8988T (cell line): ENCODE results near the gene NUDT9.
A peak's percentile ranks its signal among the peaks of the same experiment; 100 is the strongest.
"Not testable (repeated sequence)": the region's sequence is repeated elsewhere in the genome, so short reads cannot be mapped to it uniquely, and the experiment has no call there.

Experiments
- DNase-seq: peaks from one replicate; pipeline ENCODE4 v3.0.0; 2011

Gene NUDT9, protein sequence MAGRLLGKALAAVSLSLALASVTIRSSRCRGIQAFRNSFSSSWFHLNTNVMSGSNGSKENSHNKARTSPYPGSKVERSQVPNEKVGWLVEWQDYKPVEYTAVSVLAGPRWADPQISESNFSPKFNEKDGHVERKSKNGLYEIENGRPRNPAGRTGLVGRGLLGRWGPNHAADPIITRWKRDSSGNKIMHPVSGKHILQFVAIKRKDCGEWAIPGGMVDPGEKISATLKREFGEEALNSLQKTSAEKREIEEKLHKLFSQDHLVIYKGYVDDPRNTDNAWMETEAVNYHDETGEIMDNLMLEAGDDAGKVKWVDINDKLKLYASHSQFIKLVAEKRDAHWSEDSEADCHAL

DNA sequence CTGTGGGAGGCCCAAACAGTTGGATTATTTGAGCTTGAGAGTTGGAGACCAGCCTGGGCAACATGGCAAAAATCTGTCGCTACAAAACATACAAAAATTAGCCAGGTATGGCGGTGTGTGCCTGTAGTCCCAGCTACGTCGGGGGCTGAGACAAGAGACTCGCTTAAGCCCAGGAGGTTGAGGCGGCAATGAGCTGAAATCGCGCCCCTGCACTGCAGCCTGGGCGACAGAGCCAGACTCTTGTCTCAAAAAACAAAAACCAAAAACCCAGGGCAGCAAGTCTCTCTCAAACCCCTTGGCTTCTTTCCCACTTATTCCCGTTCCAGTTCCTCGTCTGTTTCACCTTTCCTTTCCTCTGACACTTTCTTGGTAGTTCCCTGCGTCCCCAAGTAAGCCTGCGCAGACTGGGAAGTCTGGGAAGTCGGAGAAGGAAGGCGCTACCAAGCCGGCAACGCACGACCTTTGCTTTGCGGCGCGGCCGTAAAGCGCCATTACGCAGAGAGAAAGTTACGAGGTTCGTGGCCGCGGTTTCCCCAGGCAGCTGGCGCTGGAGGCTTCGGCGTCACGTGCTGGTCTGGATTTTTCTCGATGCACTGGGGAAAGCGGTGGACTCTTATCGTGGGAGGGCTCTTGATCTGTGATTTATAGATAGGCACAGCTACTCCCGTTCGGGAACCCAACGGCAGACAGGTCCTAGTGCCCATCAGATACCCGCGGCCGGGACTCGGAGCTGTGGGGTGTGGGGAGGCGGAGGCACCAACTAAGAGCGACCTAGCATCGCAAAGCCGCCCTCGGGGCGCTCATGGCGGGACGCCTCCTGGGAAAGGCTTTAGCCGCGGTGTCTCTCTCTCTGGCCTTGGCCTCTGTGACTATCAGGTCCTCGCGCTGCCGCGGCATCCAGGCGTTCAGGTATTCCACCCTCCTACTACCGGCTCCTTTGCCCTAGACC is at the start of gene NUDT9:
Gene NUDT9 (plus strand): TSS at position 470 of the 949 bp plus-strand sequence. CDS start 333 bp downstream, at position 803.
- peak; percentile 37 for DNase-seq

DNA sequence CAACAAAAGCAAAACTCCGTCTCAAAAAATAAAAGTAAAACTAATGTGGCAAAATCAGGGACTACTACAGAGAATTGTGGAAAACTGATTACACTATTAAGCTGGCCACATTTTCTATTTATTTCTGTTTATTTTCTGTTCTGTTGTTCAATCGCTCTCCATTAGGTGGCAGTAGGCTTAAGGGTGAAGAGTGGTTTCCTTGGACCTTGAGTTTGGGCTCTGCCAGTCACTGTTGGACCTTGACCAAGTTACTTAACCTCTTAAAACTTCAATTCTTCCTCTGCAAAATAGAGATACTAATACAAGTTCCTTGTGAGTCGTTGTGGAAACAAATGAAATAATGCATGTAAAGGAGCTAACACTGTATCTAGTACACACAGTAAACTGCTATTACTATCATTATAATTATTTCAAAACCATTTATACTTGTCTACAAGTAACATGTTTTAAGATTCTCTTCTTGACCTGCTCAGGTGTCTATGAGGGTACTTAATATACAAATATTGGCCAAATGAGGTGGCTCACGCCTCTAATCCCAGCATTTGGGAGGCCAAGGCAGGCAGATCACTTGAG is 46.6 kb upstream of the NUDT9 start:
- no peak for DNase-seq

DNA sequence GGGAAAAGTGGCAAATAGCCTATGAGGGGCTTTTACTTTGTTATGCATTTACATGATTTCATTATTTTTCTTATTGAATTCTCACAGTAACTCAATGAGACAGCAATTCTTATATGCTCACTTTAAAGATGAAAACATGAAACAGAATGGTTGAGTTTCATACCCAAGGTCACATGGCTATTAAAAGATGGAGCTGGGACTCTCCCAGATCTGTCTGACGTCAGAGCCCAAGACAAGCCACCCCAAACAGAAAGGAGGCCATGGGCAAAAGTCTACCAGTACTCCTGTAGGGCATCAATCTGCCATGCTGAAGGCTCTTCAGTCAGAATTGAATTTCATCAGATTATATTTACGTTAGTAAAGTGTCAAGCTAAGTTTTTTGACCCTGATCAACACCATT is 44.6 kb upstream of the NUDT9 start:
- no peak for DNase-seq

- no peak for DNase-seq
Observed at GRCh38 chr4:87382116-87382515, 40.3 kb upstream of the NUDT9 start.

DNA sequence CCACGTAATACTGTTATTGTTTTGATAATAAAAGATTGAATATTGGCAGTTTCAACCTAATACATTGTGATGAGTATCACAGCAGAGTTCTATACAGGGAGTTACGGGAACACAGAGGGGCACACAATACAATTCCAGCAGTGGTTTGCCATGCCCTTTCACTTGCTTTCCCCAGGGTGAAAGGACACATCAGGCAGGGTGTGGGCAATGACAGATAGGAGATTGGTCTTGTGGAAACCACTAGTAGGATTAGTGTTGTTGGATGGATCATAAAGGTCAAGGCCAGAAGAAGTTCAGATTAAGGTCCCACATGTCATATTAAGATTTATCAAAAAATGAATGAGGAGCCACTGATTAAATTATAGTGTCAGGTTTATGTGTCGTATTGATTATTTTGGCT is 39.4 kb upstream of the NUDT9 start:
- no peak for DNase-seq

- not testable (repeated sequence) for DNase-seq
Observed at GRCh38 chr4:87384466-87385132, 37.8 kb upstream of the NUDT9 start.

GRCh38 chr4:87387237-87387636 is 35.1 kb upstream of the NUDT9 start:
- no peak for DNase-seq

GRCh38 chr4:87388901-87389300 is 33.5 kb upstream of the NUDT9 start:
- no peak for DNase-seq

DNA sequence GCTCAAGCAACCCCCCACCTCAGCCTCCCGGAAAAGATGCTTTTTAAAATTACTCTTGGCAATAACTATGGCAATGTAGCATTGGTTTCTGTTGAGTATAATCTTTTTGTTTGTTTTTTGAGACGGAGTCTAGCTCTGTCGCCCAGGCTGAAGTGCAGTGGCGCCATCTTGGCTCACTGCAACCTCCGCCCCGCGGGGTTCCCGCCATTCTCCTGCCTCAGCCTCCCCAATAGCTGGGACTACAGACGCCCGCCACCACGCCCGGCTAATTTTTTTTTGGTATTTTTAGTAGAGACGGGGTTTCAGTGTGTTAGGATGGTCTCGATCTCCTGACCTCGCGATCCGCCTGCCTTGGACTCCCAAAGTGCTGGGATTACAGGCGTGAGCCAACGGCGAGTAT is 32.3 kb upstream of the NUDT9 start:
- not testable (repeated sequence) for DNase-seq

DNA sequence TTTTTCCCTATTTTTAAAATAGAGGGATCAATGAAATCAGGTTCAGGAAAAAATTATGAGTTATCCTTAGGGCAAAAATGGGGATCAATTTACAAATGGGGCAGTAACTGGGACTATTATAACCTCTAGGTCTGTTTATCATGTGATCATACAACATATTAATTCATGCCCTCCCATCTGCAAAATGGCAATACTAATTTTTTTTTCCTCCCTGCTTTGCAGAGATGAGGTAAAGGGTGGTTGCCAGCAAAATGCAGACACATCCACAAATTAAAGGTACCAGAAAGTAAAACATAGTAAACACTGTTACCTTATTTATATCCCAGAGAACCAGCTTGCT is 31.9 kb upstream of the NUDT9 start:
- DNase-seq, result no peak

DNA sequence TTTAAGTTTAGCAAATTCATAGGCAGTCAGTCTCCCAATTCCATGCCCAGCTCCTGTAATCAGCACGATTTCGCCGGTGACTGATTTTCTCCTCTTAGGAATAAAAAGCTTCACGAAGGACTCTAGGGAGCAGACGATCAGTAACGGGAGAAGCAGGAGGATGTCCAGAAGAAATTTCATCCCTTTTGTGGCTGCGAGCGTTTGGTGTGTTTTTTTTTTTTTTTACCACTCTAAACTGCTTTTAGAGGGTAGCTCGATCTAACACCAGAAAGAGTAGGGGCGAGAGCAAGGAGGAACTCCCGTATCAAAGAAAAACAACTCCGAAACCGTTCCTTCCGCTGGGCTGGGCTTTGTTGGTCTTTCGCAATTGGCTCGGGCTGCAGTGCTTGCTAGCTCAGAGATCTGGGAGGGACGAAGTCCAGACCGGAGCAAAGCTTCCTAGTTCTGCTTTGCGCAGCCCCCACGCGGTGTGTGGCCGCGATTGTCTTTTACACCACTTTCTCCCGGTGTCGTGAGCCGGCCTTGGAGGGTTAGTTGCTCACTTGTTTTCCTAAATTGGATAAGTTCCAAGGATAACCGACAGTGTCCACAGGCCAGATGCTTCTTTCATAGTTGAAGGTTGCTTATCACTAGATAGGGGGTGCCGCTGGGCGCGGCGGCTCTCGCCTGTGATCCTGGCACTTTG is 31.3 kb upstream of the NUDT9 start, which contains the start of gene HSD17B11:
Gene HSD17B11 (minus strand): TSS at position 298 of the 685 bp plus-strand sequence. CDS start 118 bp downstream, at position 180.
- peak; percentile 49 for DNase-seq

- no peak for DNase-seq
Observed at GRCh38 chr4:87391576-87392054, 30.8 kb upstream of the NUDT9 start.

GRCh38 chr4:87392183-87392582 is 30.2 kb upstream of the NUDT9 start:
- DNase-seq, result no peak

DNA sequence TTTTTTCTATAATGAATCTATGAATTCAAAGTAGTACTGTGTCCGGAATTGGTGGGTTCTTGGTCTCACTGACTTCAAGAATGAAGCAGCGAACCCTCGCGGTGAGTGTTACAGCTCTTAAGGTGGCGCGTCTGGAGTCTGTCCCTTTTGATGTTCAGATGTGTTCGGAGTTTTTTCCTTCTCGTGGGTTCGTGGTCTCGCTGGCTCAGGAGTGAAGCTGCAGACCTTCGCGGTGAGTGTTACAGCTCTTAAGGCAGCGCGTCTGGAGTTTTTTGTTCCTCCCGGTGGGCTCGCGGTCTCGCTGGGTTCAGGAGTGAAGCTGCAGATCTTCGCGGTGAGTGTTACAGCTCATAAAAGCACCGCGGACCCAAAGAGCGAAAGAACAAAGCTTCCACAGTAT is 27.3 kb upstream of the NUDT9 start:
- not testable (repeated sequence) for DNase-seq

- DNase-seq, result not testable (repeated sequence)
Observed at GRCh38 chr4:87395851-87396250, 26.5 kb upstream of the NUDT9 start.

GRCh38 chr4:87399148-87399547 is 23.2 kb upstream of the NUDT9 start:
- DNase-seq, result no peak

- no peak for DNase-seq
Observed at GRCh38 chr4:87399954-87400353, 22.4 kb upstream of the NUDT9 start.

DNA sequence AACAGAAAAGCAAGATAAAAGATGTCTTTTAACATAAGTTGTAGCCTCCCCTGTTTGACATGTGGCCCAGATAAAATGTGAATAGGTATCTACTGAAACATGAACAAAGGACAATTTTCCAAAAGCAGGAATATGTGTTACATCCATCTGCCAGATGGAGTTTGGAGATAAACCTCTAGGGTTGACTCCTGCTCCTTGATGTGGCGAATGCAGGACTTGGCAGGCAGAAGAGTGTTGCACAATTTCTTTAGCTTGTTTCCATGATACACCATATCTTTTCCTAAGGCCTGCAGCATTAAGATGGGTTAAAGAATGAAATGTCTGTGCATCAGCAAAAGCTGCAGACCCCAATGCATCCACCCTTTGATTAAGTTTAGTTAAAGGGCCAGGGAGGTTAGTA is 18.6 kb upstream of the NUDT9 start:
- not testable (repeated sequence) for DNase-seq

DNA sequence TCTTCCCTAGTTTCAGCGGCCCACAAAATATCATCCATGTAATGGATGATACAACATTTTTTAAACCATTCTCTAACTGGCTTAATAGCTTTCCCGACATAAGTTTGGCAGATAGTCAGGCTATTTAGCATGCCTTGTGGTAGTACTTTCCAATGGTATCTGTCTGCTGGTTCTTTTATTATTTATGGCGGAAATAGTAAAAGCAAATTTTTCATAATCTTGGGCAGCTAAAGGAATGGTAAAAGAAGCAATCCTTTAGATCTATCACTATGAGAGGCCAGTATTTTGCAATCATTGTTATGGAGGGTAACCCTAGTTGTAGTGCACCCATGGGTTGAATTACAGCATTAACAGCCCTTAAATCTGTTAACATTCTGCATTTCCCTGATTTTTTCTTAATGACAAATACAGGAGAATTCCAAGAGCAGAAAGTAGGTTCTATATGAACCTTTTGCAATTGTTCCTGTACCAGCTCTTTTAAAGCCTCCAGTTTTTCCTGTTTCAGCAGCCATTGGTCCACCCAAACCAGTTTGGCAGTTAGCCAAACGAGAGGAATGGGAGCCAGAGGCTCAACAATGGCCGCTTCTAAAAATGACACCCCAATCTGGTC is 17.1 kb upstream of the NUDT9 start:
- DNase-seq, result no peak

DNA sequence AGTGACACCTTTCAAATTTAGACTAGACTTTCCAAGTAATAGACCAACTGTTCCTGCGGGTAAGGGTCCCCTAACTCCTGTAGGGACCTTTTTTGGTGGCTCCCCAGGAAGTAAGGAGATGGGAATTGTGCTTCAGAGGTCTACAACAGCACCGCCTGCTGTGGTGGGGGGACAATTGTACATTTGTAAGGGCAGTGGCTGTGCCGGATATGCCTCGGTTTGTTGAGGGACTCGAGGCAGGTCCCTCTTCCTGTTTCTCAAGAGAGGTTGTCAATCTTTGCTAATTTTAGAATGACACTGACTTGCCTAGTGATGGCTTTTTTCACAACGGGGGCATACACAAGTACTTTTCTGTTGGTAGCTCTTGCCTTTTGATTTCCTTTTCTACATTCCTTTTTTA is 15.9 kb upstream of the NUDT9 start:
- DNase-seq, result no peak

DNA sequence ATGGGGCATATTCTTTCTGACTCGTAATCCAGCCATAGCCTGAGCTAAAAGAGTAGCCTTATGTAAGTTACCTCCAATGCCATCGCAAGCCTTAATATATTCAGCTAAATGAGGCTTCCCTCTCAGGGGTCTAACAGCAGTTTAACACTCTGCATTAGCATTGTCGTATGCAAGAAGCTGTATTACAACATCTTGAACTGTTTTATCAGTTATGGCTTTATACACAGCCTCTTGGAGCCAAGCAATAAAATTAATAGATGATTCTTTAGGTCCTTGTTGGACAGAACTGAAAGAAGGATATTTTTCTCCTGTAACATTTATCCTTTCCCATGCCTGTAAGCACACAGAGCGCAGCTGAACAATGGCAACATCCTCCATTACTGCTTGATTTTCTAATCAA is 15.5 kb upstream of the NUDT9 start:
- not testable (repeated sequence) for DNase-seq
